Measurements from ENCODE around the gene HK1. TPM values are rescaled to one million over a fixed set of nuclear protein-coding genes. Genes with fewer than 3 reads are reported as not detected.
A peak's percentile ranks its signal among the peaks of the same experiment; 100 is the strongest.

The HK1 gene
- total and polyA plus RNA-seq, 2 of the 4 experiments (the other 2 are of a cell fraction) = 53.7 to 90.5 TPM

- TF ChIP-seq NFE2L2 (IDR thresholded peaks at IDR 0.05; ENCODE audit: low read depth, low read length) (no peak), RAD21 (IDR thresholded peaks at IDR 0.05; ENCODE audit: low read length) (no peak), SMC3 (IDR thresholded peaks at IDR 0.05; ENCODE audit: low read depth, low read length) (no peak), RFX5 (IDR thresholded peaks at IDR 0.05; ENCODE audit: low read depth, low read length) (no peak), MAZ (IDR thresholded peaks at IDR 0.05; ENCODE audit: borderline replicate concordance, low read depth, low read length) (no peak), CEBPB (IDR thresholded peaks at IDR 0.05; ENCODE audit: low read depth, low read length) (no peak), CTCF (conservative IDR thresholded peaks at IDR 0.05; ENCODE audit: low read depth, low read length) (no peak), MAFK (IDR thresholded peaks at IDR 0.05; ENCODE audit: low read depth, low read length) (no peak), MXI1 (IDR thresholded peaks at IDR 0.05; ENCODE audit: borderline replicate concordance, low read depth, low read length) (no peak)
- intact Hi-C loops (cut with micrococcal nuclease) = loop anchor here (5.0 kb wide), 1 partner anchor 209 kb away; no protein-coding TSS in a partner anchor
- ChIA-PET CTCF (interaction anchor here (0.7 to 1.3 kb wide), 2 partner anchors 21 to 23 kb away, joined by 4 to 6 read pairs; no protein-coding TSS in a partner anchor), POLR2A (ENCODE audit: unreplicated experiment) (no interaction called here)
- no peak overlapping the region for H2BK120ac ChIP-seq (ENCODE audit: low read depth, low read length)
- H3K4me1 ChIP-seq (ENCODE audit: control insufficient read depth, insufficient read depth, low read length) = no peaks in the 10 kb centered on the region
- H3K56ac ChIP-seq (ENCODE audit: extremely low read depth, insufficient read depth, low read length) = no peak overlapping the region
- no peaks in the 10 kb centered on the region for H3K9me1 ChIP-seq (ENCODE audit: insufficient read depth, low read length)
- no peak overlapping the region for H4K8ac ChIP-seq (ENCODE audit: low read depth in 2 of 2, low read length in 2 of 2)
- H3K4me3 ChIP-seq (ENCODE audit: insufficient read depth, low read depth, low read length) = no peak overlapping the region
- H2BK5ac ChIP-seq (ENCODE audit: low read depth, low read length, poor library complexity, severe bottlenecking) = no peak overlapping the region
- H3K36me3 ChIP-seq (ENCODE audit: control insufficient read depth, insufficient read depth, low read length) = no peaks in the 10 kb centered on the region
- no peak overlapping the region for H3K14ac ChIP-seq (replicated peaks; ENCODE audit: low read depth, low read length)
- H3K27ac ChIP-seq (ENCODE audit: insufficient read depth, low read length) = no peak overlapping the region
- DNase-seq (no peak), ATAC-seq (ENCODE audit: low read depth) (no peak)
- H2AK5ac ChIP-seq (ENCODE audit: low read depth, low read length) = no peak overlapping the region
- no peak overlapping the region for H3K4ac ChIP-seq (ENCODE audit: low read depth, low read length)
- H3K23ac ChIP-seq (ENCODE audit: low read depth, low read length) = no peak overlapping the region
- no TSS peak for BruUV-seq (replicated peaks)
- no peaks in the 10 kb centered on the region for H3K79me1 ChIP-seq (ENCODE audit: low read depth in 1 of 2, low read length in 2 of 2)
- H3K4me2 ChIP-seq (ENCODE audit: low read depth, low read length) = no peak overlapping the region
- dilution Hi-C loops (cut with HindIII; ENCODE audit: low sequenced_read_pairs, unreplicated experiment) = no loop called here
- H3K27me3 ChIP-seq (ENCODE audit: control insufficient read depth, insufficient read depth, low read length) = peaks cover 27% of the 10 kb centered on the region
- in situ Hi-C loops (cut with MboI; ENCODE audit: low sequenced_read_pairs) = loop anchor here (5.0 to 10.0 kb wide), 2 partner anchors 74 to 207 kb away; partner anchors contain the start of gene FAM241B
- no peak overlapping the region for H4K91ac ChIP-seq (ENCODE audit: insufficient read depth, low read depth, low read length)
- H2BK20ac ChIP-seq (ENCODE audit: low read depth, low read length) = no peak overlapping the region
- WGBS, 2 experiments (ENCODE audit: extremely low coverage in 2 of 2, insufficient read length in 1 of 2) = 80% methylated on average over 1 of the region's 8 CpGs; no CpG with 5 or more reads in 1 of the 2 experiments
- no peaks in the 10 kb centered on the region for H3K9me3 ChIP-seq (ENCODE audit: control insufficient read depth, insufficient read depth, low read length)
- no peak overlapping the region for H2AK9ac ChIP-seq (replicated peaks; ENCODE audit: low read depth, low read length, poor library complexity)
- no peak overlapping the region for H3K18ac ChIP-seq (ENCODE audit: low read depth, low read length)
- H4K20me1 ChIP-seq (ENCODE audit: insufficient read depth, low read length) = 0 out of 2 replicates have a peak, but pooled peaks cover 4% of the 10 kb centered on the region
- no peak overlapping the region for H2BK15ac ChIP-seq (ENCODE audit: low read depth, low read length)
- no peak overlapping the region for H3K9ac ChIP-seq (ENCODE audit: low read depth, low read length)
- H4K5ac ChIP-seq (ENCODE audit: low read depth, low read length) = no peak overlapping the region
- H2AFZ ChIP-seq (replicated peaks; ENCODE audit: low read length, poor library complexity) = peak overlapping the region; percentile 49
Observed at GRCh38 chr10:69428165-69428564, 149.9 kb downstream of the HK1 start.
